Activated CD8-positive, alpha-beta memory T cell treated with anti-CD3 and anti-CD28 coated beads, Interleukin-2, amount 50 U/mL, for 1 hour (primary cell): ENCODE data around the gene FANCL.
"Not testable (repeated sequence)": the region's sequence is repeated elsewhere in the genome, so short reads cannot be mapped to it uniquely, and the experiment has no call there.

Experiments used
- DNase-seq: peaks from one replicate; pipeline ENCODE4 v3.0.0-alpha.2; 2020; ENCODE audit errors: extremely low read depth

The FANCL gene

DNA sequence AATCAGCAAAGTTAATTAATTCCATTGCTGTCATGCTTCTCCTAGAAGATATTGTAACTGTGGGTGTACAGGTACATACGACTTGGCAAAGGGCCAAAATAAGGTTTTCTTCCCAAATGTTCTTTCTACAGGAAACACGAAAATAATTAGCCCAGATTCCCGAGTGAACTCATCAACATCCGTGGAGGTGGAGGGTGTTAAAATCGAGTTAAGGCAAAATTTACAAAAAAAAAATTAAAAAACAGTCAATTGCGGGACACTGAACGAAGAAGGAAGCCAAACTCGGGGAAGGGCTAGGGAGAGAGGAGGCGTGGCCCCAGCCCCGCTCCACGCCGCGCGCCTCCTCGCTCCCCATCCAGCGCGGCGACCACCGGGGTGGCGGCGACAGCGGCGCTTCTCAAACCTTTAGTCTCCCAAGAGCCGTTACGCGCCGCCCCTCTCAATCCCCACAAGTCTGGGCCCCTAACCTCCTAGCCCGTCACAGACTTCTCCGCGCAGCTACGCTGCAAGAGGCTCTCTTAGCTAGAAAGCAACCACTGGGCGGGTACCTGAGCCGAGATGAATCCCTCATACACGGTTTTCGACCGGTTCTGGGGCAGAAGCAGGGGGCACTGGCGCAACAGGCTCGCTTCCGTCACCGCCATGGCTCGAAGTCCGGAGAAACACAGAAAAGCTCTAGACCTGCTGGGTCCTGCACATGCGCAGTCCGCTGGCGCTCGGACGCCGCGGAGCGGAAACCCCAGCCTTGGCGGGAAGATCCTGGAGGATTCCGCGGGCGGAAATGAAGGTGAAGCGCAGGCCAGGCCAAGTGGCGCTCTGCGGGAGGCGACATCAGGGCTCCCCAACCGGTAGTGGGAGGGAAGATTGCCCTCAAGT, at the start of gene FANCL:
Gene FANCL (minus strand): TSS at position 656 of the 876 bp plus-strand sequence. CDS start 12 bp downstream, at position 644.
- DNase-seq = peak; percentile 10

DNA sequence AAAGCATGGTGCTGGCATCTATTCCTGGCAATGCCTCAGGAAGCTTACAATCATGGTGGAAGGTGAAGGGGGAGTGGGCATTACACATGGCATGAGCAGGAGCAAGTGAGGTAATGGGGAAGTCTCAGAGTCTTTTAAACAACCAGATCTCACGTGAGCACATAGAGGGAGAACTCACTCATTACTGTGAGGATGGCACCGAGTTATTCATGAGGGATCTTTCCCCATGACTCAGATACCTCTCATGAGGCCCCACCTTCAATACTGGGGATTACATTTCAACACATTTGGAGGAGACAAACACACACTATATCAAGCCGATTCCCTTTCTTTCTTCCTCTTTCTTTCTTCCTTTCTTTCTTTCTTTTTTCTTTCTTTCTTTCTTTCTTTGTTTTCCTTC, 47.9 kb upstream of the FANCL start:
- DNase-seq = no peak

DNA sequence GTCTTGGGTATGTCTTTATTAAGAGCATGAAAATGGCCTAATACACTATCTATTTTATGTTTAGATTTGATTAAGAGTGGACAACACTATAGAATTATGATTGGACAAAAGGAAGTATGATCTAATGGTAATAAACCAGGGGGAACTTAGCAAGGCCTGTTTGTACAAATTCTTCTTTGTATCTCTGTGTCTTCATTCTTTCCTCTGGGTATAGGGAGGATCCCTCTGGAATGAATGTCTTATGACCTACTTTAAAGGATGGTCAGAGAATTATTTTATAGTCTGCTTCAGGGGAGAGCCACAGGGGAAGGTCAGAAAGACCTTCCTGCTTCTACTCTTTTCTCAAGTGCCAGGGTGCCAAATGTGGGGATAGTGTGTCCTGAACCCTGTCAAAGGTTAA, 42.8 kb upstream of the FANCL start:
- no peak for DNase-seq

DNA sequence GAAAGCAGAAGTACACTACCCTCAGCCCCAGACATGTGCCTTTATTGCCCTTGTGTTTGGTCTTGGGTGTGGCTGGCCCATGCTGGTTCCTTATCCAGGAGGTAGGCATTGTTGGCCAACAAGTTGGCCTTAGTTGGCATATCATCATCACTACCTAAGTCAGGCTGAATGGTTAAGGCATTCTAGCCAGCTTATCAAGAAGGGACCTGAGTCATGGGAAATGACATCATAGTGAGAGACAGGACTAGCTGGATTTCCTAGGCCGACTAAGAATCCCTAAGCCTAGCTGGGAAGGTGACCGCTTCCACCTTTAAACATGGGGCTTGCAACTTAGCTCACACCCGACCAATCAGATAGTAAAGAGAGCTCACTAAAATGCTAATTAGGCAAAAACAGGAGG, 34.0 kb upstream of the FANCL start:
- DNase-seq = not testable (repeated sequence)

DNA sequence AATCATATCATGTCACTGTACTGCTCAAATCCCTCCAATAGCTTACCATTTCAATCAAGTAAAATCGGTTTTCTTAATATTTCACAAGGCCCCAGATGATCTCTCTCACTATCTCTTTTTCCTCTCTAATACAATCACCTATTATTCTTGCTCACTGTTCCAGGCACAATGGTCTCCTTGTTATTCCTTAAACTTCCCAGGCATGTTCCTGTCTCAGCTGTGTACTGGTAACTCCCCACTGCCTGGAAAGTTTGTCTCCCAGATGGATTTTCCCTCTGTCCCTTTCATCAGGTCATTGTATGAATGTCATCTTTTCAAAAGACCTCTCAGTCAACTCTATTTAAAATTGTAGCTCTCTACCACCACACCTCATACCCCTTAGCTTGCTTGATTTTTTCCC, 30.7 kb upstream of the FANCL start:
- DNase-seq = no peak

DNA sequence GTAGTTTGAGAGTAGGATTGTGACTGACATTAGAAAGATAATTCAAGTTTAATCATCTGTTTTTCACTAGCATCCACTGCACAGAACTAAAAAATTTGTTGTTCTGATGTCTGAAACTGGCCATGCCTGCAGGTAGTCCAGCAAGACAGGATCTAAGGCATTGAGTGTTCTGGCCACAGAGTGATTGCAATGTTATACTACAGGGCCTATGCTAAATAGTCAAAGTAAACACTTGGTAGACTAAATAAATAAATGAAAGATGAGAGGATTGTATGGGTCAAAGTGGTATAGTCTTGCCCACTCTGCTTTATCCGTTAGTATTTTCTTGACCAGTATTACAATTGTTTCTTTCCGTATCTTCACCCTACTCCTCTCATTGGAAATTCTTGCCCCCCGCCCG, 27.6 kb upstream of the FANCL start:
- no peak for DNase-seq

DNA sequence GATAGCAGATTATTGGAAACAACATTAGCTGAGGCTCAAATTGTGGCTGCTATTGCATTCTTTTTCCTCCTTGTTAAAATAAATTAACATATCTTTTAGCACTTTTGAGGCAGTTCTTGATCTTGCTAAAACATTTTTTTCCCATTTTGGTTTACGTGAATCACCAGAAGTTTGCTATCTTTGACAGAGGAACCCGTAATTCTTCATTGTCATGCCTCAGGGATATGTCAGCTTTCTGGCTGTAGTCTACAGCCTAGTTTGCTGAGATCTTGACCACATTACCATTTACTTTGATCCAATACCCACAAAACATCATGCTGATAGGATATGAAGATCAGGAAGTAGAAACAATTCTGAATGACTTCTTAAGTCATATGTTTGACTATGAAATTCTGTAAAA, 25.1 kb upstream of the FANCL start:
- no peak for DNase-seq

DNA sequence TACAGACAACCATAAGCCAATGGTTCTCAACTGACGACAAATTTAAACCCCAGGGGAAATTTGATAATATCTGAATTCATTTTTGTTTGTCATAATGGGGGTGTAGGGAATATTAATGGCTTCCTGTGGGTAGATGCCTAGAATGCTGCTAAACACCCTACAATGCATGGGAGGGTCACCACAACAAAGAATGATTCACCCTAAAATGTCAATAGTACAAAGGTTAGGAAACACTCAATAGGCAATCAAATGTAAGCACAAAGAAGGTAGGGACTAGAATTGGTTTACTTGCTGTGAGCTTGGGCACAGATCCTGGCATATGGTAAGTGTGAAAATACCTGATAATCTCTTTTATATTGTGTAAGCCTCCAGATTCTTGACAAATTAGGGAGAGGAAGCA, 20.1 kb upstream of the FANCL start:
- no peak for DNase-seq

DNA sequence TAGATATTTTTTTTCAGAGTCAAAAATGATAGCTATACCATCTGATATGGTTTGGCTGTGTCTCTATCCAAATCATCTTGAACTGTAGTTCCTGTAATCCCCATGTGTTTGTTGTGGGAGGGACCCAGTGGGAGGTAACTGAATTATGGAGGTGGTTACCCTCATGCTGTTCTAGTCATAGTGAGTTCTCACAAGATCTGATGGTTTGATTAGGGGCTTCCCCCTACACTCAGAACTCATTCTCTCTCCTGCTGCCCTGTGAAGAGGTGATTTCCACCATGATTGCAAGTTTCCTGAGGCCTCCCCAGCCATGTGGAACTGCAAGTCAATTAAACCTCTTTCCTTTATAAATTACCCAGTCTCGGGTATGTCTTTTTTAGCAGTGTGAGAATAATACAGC, 17.3 kb upstream of the FANCL start:
- not testable (repeated sequence) for DNase-seq

DNA sequence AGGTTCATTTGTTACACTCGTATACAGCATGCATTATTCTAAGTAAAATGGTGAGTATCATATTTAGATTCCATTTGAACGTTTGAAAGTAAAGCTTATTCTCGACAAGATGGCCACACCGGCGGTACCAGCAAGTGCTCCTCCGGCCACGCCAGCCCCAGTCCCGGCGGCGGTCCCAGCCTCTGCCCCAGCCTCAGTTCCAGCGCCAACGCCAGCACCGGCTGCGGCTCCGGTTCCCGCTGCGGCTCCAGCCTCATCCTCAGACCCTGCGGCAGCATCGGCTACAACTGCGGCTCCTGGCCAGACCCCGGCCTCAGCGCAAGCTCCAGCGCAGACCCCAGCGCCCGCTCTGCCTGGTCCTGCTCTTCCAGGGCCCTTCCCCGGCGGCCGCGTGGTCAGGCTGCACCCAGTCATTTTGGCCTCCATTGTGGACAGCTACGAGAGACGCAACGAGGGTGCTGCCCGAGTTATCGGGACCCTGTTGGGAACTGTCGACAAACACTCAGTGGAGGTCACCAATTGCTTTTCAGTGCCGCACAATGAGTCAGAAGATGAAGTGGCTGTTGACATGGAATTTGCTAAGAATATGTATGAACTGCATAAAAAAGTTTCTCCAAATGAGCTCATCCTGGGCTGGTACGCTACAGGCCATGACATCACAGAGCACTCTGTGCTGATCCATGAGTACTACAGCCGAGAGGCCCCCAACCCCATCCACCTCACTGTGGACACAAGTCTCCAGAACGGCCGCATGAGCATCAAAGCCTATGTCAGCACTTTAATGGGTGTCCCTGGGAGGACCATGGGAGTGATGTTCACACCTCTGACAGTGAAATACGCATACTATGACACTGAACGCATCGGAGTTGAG, 10.4 kb upstream of the FANCL start:
- not testable (repeated sequence) for DNase-seq

DNA sequence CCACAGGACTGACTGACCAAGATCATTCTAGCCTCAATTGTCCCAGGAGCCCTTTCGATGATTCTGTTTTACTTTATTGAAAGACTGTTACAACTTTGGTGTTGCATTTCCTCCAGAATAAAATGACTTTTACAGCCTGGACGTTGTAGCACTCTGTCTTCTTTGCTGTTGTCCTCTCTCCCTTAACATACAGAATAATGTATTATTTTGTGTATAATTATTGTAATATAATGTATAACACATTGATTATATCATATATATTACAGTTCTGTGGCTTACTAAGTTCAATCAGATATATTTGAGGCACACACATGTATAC, 380 bp upstream of the FANCL start:
- no peak for DNase-seq

DNA sequence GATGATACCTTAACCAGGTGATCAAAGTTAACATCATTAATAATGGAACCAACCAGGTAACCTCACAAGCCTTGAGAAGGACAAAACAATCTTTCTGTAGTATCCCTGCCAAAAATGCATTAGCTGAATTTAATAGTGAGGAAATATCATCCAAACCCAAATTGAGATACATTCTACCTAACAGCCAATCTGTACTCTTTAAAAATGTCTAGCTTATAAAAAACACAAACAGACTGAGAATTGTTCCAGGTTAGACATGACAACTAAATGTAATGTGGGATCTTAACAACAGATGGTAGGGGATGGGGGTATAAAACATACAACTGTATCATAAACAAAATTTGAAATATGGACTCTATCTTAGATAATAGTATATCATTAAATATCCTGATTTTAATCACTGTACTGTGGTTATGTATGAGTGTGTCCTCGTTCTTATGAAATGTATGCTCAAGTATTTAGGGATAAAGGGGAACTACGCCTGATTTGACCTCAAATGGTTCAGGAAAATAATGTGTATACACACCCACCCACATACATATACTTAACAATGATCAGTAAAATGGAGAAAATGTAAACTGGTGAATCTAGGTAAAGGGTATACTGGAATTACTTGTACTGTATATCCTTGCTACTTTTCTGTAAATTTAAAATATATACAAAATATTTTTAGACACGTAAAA, 1.7 kb downstream of the FANCL start:
- no peak for DNase-seq

DNA sequence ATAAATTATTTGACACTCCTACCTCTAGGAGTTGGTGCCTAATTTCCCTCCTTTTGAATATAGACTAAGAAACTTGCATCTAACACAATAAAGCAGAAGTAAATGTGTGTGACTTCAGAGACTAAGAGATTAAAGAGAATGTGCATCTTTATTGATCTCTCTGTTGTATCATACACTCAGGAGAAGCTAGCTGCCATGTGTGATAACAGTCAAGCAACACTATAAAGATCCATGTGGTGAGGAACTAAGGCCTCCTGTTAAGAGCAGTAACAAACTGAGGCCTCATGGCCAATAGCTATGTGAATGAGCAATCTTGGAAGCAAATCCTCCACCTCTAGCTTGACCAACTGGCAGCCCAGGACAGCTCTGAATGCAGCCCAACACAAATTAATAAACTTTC, 3.4 kb downstream of the FANCL start:
- no peak for DNase-seq

DNA sequence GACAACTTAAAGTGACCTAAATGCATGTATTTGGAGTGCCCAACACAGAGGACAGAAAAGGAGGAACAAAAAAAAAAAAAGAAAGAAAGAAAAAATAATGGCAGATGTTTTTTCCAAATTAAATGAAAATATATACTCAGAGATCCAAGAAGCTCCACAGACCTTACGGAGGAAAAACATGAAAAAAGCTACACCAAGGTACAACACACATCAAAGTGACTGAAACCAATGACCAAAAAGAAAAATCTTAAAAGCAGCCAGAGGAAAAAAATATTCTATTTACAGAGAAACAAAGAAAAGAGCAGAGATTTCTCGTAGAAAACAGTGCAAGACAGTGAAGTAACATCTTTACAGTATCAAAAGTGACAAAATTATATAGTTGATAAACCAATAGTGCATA, 5.1 kb downstream of the FANCL start:
- DNase-seq = no peak

DNA sequence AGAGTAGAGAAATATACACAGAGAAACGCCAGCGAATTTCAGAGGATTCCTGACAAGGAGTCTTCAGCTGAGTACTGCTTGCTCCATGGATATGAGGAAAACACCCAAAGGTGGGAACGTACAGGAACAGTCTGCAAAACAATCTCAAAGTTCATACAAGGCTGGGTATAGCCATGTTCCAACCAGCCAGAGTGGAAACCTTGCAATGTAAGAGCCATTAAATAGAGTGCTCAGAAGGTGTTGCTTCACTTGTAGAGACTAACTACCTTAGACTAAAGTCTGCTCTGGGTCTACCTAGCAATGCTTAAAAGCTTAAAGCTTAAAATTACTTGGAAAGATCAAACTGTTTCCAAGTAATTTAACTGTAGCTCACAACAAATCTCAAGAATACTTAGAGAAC, 6.0 kb downstream of the FANCL start:
- no peak for DNase-seq

DNA sequence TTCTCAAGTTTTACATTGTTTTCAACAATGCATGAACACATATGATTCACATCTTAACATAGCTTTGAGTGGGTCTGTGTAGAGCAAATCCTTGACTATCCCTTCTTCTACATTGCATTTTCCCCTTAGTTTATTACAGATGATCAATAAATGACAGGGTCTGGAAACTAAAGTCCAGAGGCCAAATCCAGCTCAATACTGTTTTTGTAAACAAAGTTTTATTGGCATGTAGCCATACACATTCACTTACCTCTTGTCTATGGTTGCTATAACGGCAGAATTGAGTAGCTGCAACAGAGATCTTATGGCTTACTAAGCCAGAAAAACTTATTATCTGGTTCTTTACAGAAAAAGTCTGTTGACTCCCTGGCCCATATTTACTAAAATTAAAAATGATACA, 12.8 kb downstream of the FANCL start:
- no peak for DNase-seq

DNA sequence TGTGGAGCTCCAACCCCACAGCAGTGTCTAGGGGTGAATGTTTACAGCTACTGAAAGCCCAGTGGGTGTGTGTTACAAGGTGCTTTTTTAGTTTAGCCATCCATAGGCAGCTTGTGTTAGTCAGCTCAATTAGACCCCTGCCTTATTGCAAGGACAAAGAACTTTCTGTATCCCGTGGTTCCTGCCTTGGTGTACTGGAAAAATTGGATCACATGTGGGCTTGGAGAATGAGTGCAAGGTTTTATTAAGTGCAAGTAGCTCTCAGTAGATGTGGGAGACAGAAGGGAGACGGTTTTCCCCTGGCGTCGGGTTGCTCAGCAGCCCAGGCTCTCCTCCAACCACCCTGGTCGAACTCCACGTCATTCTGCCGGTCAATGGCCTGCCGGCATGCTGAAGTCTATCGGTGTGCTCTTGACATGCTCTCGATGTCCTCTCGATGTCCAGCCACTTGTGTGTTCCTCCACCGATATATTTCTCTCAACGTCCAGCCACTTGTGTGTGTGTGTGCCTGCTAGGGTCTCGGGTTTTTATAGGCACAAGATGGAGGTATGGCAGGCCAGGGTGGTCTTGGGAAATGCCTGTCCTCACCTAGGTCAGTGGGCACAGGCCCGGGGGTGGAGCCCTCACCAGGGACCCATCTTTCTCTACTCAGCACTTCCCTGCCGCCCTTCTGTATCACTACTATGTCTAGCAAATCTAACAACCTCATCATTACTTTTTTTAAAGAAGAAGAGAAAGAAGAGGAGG, 13.8 kb downstream of the FANCL start:
- no peak for DNase-seq

DNA sequence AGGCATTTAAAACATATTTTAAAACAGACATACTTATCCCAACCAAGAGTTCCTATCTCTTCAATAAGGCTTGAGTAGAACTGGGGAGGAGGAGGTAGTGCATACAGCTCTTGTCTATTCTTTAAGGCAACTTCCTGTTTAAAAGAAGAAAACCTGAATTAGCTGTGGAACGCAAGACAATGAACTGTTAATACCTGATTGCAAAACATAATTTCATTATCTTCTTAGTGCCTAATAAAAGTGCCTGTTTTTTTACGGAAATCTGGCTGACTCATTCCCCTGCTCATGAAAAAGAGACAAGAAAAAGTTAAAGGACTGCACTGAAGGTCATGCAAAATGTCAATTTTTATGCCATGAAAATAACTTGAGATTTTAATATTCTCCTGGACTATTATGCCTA, 19.2 kb downstream of the FANCL start:
- no peak for DNase-seq

DNA sequence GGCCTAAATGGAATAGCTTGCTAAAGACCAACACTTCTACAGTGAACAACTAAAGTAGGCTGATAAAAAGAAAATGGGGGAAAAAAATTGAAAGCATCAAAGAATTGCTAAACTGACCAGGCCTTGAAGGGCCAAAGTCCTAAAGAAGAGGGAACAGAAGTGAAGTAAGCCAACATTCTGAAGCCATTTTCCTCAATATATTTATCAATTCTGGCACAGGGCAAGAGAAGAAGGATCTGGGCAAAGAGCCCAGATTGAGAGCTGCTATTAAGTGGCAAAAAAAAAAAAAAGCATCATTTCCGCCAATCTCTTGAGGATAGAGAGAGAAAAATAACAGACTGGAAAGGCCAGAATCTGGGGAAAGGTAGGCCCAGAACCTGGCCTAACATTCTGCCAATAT, 25.7 kb downstream of the FANCL start:
- DNase-seq = no peak

DNA sequence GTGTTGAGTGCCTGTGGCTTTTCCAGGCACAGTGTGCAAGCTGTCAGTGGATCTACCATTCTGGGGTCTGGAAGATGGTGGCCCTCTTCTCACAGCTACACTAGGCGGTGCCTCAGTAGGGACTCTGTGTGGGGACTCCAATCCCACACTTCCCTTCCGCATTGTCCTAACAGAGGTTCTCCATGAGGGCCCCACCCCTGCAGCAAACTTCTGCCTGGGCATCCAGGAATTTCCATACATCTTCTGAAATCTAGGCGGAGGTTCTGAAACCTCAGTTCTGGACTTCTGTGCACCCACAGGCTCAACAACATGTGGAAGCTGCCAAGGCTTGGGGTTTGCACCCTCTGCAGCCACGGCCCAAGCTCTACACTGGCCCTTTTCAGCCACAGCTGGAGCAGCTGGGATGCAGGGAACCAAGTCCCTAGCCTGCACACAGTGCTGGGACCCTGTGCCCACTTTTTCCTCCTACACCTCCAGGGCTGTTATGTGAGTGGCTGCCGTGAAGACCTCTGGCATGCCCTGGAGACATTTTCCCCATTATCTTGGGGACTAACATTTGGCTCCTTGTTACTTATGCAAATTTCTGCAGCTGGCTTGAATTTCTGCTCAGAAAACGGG, 30.1 kb downstream of the FANCL start:
- not testable (repeated sequence) for DNase-seq

DNA sequence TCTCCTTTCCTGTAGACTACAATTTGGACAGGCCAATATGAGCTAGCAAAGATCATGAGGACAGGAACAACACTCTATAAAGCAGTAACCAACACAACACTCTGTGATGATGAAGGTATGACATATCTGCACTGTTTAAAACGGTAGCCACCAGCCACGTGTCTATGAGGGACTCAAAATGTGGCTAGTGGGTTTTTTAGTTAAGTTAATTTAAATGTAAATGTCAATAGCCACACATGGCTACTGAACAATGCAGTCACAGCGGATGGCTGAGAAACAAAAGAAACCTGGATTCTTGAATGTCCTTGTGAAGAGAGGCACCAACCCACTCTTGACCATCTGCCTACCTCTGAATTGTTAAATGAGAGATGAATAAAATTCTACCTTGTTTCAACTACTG, 33.9 kb downstream of the FANCL start:
- DNase-seq = no peak
